IMR-90 (cell line): ENCODE results near the gene MYBL2. TPM values are rescaled to one million over a fixed set of nuclear protein-coding genes. Genes with fewer than 3 reads are reported as not detected.

Experiments
- ATAC-seq: fragments of 200-7000 bp; cut with Tn5 transposase; 2 replicates; pipeline ENCODE4 v1.9.1; 2020; ENCODE audit warnings: low read depth, mild to moderate bottlenecking, moderate library complexity
- BruUV-seq: library from RNA; stranded (reverse); fragments of 400-500 nt; replicated peaks from 2 replicates; lab custom pipeline; 2021; lab: Mats Ljungman, UMichigan
- CTCF ChIA-PET: fragments of 300-600 bp; formaldehyde crosslinking; extraction: SDS; loops from one replicate; lab custom pipeline; 2021; ENCODE audit warnings: antibody characterized with exemption; lab: Yijun Ruan, JAX
- POLR2A ChIA-PET: fragments of 300-600 bp; sonication (Branson Sonifier 250); formaldehyde crosslinking; loops from one replicate; lab custom pipeline; 2022; ENCODE audit warnings: antibody characterized with exemption; ENCODE audit not compliant: unreplicated experiment; lab: Charles Lee
- DNase-seq: peaks from one replicate; pipeline ENCODE4 v3.0.0; 2013
- H2AFZ ChIP-seq: replicated peaks from 2 replicates; pipeline ENCODE3; 2013; ENCODE audit warnings: low read length, mild to moderate bottlenecking; ENCODE audit not compliant: poor library complexity
- H2AK5ac ChIP-seq: 2 replicates; pipeline ENCODE4 v1.6.1; 2013; ENCODE audit warnings: low read depth, low read length, inconsistent platforms
- H2AK9ac ChIP-seq: replicated peaks from 2 replicates; pipeline ENCODE3; 2013; ENCODE audit warnings: mild to moderate bottlenecking, low read depth, low read length, moderate library complexity; ENCODE audit not compliant: poor library complexity
- H2BK120ac ChIP-seq: 2 replicates; pipeline ENCODE4 v1.6.1; 2013; ENCODE audit warnings: low read depth, low read length, inconsistent platforms
- H2BK15ac ChIP-seq: 3 replicates; pipeline ENCODE4 v1.6.1; 2013; ENCODE audit warnings: low read depth, low read length, inconsistent platforms
- H2BK20ac ChIP-seq: 2 replicates; pipeline ENCODE4 v1.6.1; 2013; ENCODE audit warnings: low read depth, mild to moderate bottlenecking, inconsistent platforms, low read length, moderate library complexity
- H2BK5ac ChIP-seq: 2 replicates; pipeline ENCODE4 v1.6.1; 2013; ENCODE audit warnings: mild to moderate bottlenecking, low read depth, low read length, inconsistent platforms; ENCODE audit not compliant: poor library complexity, severe bottlenecking
- H3K14ac ChIP-seq: replicated peaks from 2 replicates; pipeline ENCODE4 v1.6.1; 2013; ENCODE audit warnings: low read depth, low read length, inconsistent platforms
- H3K18ac ChIP-seq: 2 replicates; pipeline ENCODE4 v1.6.1; 2013; ENCODE audit warnings: low read depth, low read length, control low read depth
- H3K23ac ChIP-seq: 2 replicates; pipeline ENCODE4 v1.6.1; 2013; ENCODE audit warnings: low read depth, low read length, inconsistent platforms
- H3K27ac ChIP-seq: 2 replicates; pipeline ENCODE4 v1.5.1; 2013; ENCODE audit warnings: mild to moderate bottlenecking, control low read depth, low read length; ENCODE audit not compliant: insufficient read depth
- H3K27me3 ChIP-seq: 2 replicates; pipeline ENCODE4 v1.6.1; 2013; ENCODE audit warnings: low read length; ENCODE audit not compliant: control insufficient read depth, insufficient read depth
- H3K36me3 ChIP-seq: 2 replicates; pipeline ENCODE4 v1.6.1; 2013; ENCODE audit warnings: low read length, mixed read lengths; ENCODE audit not compliant: control insufficient read depth, insufficient read depth
- H3K4ac ChIP-seq: 2 replicates; pipeline ENCODE4 v1.6.1; 2013; ENCODE audit warnings: low read depth, low read length, inconsistent platforms
- H3K4me1 ChIP-seq: 2 replicates; pipeline ENCODE4 v1.6.1; 2013; ENCODE audit warnings: low read length, mixed read lengths; ENCODE audit not compliant: control insufficient read depth, insufficient read depth
- H3K4me2 ChIP-seq: 2 replicates; pipeline ENCODE4 v1.6.1; 2013; ENCODE audit warnings: low read depth, mild to moderate bottlenecking, control low read depth, low read length, moderate library complexity
- H3K4me3 ChIP-seq: 2 replicates; pipeline ENCODE4 v1.5.1; 2013; ENCODE audit warnings: low read depth, mild to moderate bottlenecking, control low read depth, low read length, moderate library complexity; ENCODE audit not compliant: insufficient read depth
- H3K56ac ChIP-seq: 2 replicates; pipeline ENCODE4 v1.6.1; 2013; ENCODE audit warnings: low read length, inconsistent platforms; ENCODE audit not compliant: insufficient read depth; ENCODE audit errors: extremely low read depth
- H3K79me1 ChIP-seq, 2 experiments: 2 replicates each; pipeline ENCODE4 v1.6.1; 2013; ENCODE audit warnings: low read length in 2 of 2, inconsistent platforms in 1 of 2, low read depth in 1 of 2
- H3K9ac ChIP-seq: 2 replicates; pipeline ENCODE4 v1.6.1; 2013; ENCODE audit warnings: low read depth, low read length, control low read depth
- H3K9me1 ChIP-seq: 2 replicates; pipeline ENCODE4 v1.6.1; 2013; ENCODE audit warnings: low read length, inconsistent platforms; ENCODE audit not compliant: insufficient read depth
- H3K9me3 ChIP-seq: 2 replicates; pipeline ENCODE4 v1.6.1; 2013; ENCODE audit warnings: low read length; ENCODE audit not compliant: control insufficient read depth, insufficient read depth
- H4K20me1 ChIP-seq: 2 replicates; pipeline ENCODE4 v1.6.1; 2013; ENCODE audit warnings: low read length, inconsistent platforms; ENCODE audit not compliant: insufficient read depth
- H4K5ac ChIP-seq: 2 replicates; pipeline ENCODE4 v1.6.1; 2013; ENCODE audit warnings: mild to moderate bottlenecking, low read depth, low read length, control low read depth
- H4K8ac ChIP-seq, 2 experiments: 2 replicates each; pipeline ENCODE4 v1.6.1; 2013; ENCODE audit warnings: low read depth in 2 of 2, low read length in 2 of 2, control low read depth in 1 of 2, inconsistent platforms in 1 of 2
- H4K91ac ChIP-seq: 2 replicates; pipeline ENCODE4 v1.6.1; 2013; ENCODE audit warnings: low read depth, low read length, inconsistent platforms; ENCODE audit not compliant: insufficient read depth
- BHLHE40 ChIP-seq: fragments of 150-350 bp; IDR thresholded peaks from 2 replicates; pipeline ENCODE4 v1.6.1; 2016; ENCODE audit warnings: mild to moderate bottlenecking, low read depth, low read length
- POLR2A ChIP-seq: IDR thresholded peaks from 2 replicates; pipeline ENCODE4 v1.6.1; 2012; ENCODE audit warnings: mild to moderate bottlenecking, low read depth, low read length
- WGBS, 2 experiments: methylation state at CpG; one replicate each; pipeline versions ENCODE4 v1.1.5 to v1.1.7; 2013; ENCODE audit warnings: missing lambda C conversion rate in 2 of 2; ENCODE audit not compliant: insufficient read length in 1 of 2; ENCODE audit errors: extremely low coverage in 2 of 2; 5-methylcytosine and 5-hydroxymethylcytosine counted together
- dilution Hi-C: fragments of 300-500 bp; cut with HindIII; formaldehyde crosslinking; loops from one replicate; pipeline ENCODE4 v1.14.3; 2018; ENCODE audit warnings: low sequenced_read_pairs; ENCODE audit not compliant: unreplicated experiment
- in situ Hi-C: fragments of 300-500 bp; cut with MboI; formaldehyde crosslinking; loops from 3 replicates; pipeline ENCODE4 v1.14.3; 2019; ENCODE audit warnings: low sequenced_read_pairs, inconsistent platforms, mixed read lengths
- intact Hi-C: fragments of 100-400 bp; cut with micrococcal nuclease; formaldehyde crosslinking; loops from 2 replicates; pipeline ENCODE4 v1.10.0; 2022
- polyA plus RNA-seq, 3 experiments: library from polyadenylated mRNA; depleted of rRNA; stranded (reverse); fragments of >200 nt; gene quantifications; 2 replicates each; pipeline ENCODE4 v1.2.3, GENCODE V29; 2012; ENCODE audit warnings: low replicate concordance in 1 of 3
- total RNA-seq: library from RNA; depleted of rRNA; stranded (reverse); fragments of >200 nt; gene quantifications from 2 replicates; pipeline ENCODE4 v1.2.3, GENCODE V29; 2012

The MYBL2 gene
- total and polyA plus RNA-seq, 2 of the 4 experiments (the other 2 are of a cell fraction), result 12.4 to 23.1 TPM

GRCh38 chr20:43726811-43727338 lies 60.0 kb downstream of the MYBL2 start, which contains the start of gene GTSF1L:
GTSF1L (minus strand) TSS chr20:43727002; CDS start chr20:43726694, 308 bp downstream.
- Histone ChIP-seq H4K5ac (no peak within 1 kb of the TSS), H2BK120ac (no peak within 1 kb of the TSS; the same call in 1 of the 2 replicates), H3K36me3 (no peaks in the 10 kb centered on the region), H2AK9ac (no peak within 1 kb of the TSS), H3K9ac (no peak within 1 kb of the TSS), H4K20me1 (peaks cover 3% of the 10 kb centered on the region; the same call in 1 of the 2 replicates), H3K56ac (no peak within 1 kb of the TSS), H3K18ac (peak within 1 kb of the TSS; percentile 61), H4K91ac (no peak within 1 kb of the TSS), H4K8ac (no peak within 1 kb of the TSS), H3K27me3 (no peaks in the 10 kb centered on the region), H3K4me2 (no peak within 1 kb of the TSS; the same call in 1 of the 2 replicates), H3K79me1 (no peaks in the 10 kb centered on the region), H2AFZ (peak within 1 kb of the TSS; percentile 69), H2AK5ac (peak within 1 kb of the TSS; percentile 53; the same call in 1 of the 2 replicates), H3K9me3 (no peaks in the 10 kb centered on the region), H3K9me1 (peaks cover 6% of the 10 kb centered on the region), H3K4me3 (no peak within 1 kb of the TSS), H3K23ac (no peak within 1 kb of the TSS), H2BK20ac (no peak within 1 kb of the TSS), H3K4me1 (peaks cover 19% of the 10 kb centered on the region), H3K27ac (no peak within 1 kb of the TSS), H3K4ac (no peak within 1 kb of the TSS; the same call in 1 of the 2 replicates), H3K14ac (peak within 1 kb of the TSS; percentile 22), H2BK5ac (no peak within 1 kb of the TSS), H2BK15ac (no peak within 1 kb of the TSS)
- 57% methylated on average over 7 of the region's 11 CpGs; no CpG with 5 or more reads in 1 of the 2 experiments for WGBS, 2 experiments
- dilution Hi-C loops (no loop called here), intact Hi-C loops (no loop called here), in situ Hi-C loops (no loop called here)
- CTCF ChIA-PET, result interaction anchor here (1.4 kb wide), 1 partner anchor 35 kb away, joined by 5 read pairs; no protein-coding TSS in a partner anchor
- peak; percentile 44 for ATAC-seq
- no TSS peak for BruUV-seq
- TF ChIP-seq POLR2A, result no peak
- TF ChIP-seq BHLHE40, result peak; percentile 43
- POLR2A ChIA-PET, result no interaction called here
- peak; percentile 89 for DNase-seq
